HG02678 (cell line): ENCODE data around the gene LRRC8A.
A peak's percentile ranks its signal among the peaks of the same experiment; 100 is the strongest.
"Not testable (repeated sequence)": the region's sequence is repeated elsewhere in the genome, so short reads cannot be mapped to it uniquely, and the experiment has no call there.

Experiments used
- ATAC-seq: cut with Tn5 transposase; IDR thresholded peaks from one replicate; pipeline ENCODE4 v1.9.1; 2021; ENCODE audit warnings: mild to moderate bottlenecking, moderate library complexity; ENCODE audit not compliant: unreplicated experiment

Gene LRRC8A

DNA sequence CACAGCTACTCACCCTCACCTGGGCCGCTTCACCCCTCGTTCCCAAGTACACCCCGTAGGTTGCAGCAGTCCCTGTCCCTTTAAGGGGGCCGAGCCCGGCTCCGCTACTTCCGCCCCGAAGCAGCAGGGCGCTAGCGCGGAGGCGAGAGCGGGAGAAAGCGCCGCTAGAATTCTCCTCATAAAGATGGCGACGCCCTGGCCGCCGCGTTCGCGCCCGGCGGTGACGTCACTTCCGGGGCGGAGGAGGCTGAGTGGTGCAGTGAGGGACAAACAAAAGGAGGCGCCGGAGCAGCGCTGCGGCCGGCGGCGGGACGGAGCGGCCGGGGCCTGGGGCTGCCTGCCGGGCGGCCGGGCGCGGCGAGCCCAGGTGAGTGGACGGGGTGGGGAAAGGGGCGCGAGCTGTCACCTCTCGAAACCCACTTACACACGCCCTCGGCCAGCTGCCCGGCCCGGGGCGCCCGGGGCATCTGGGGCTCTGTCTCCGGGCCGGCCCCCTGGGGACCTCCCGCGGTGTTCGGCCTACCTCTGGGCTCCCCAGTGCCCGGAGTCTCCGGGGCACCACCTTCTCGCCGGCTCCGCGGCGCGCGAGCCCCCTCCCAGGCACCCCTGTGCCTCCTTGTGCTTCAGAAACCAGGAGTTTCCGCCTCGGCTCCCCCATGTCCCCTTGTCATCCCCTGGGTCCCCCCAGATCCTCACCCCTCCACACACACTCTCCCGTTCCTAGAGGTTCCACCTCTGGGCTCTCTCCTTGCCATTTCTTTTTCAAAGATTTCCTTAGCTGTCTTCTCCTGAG is at the start of gene LRRC8A, which contains the start of gene KYAT1:
Gene LRRC8A (plus strand): TSS at position 250 of the 793 bp plus-strand sequence. CDS start 25,032 bp downstream, outside the sequence.
Gene KYAT1 (minus strand): TSS at position 67 of the 793 bp plus-strand sequence. CDS start 36,545 bp downstream, outside the sequence.
- peak; percentile 84 for ATAC-seq

DNA sequence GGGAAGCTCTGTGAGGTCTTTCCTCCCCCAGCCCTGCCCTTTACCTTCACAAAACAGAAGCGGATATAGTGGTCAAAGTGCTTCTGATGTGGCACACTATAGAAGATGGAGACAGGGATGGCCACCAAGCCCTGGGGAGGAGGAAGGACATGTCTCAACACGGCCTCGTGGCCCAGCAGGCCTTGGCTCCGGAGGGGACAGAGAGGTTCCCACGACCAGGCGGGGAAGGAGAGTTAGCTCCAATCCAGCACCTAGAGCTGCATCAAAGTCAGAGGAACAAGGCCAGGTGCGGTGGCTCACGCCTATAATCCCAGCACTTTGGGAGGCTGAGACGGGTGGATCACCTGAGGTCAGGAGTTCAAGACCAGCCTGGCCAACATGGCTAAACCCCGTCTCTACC is 48.2 kb upstream of the LRRC8A start:
- no peak for ATAC-seq

DNA sequence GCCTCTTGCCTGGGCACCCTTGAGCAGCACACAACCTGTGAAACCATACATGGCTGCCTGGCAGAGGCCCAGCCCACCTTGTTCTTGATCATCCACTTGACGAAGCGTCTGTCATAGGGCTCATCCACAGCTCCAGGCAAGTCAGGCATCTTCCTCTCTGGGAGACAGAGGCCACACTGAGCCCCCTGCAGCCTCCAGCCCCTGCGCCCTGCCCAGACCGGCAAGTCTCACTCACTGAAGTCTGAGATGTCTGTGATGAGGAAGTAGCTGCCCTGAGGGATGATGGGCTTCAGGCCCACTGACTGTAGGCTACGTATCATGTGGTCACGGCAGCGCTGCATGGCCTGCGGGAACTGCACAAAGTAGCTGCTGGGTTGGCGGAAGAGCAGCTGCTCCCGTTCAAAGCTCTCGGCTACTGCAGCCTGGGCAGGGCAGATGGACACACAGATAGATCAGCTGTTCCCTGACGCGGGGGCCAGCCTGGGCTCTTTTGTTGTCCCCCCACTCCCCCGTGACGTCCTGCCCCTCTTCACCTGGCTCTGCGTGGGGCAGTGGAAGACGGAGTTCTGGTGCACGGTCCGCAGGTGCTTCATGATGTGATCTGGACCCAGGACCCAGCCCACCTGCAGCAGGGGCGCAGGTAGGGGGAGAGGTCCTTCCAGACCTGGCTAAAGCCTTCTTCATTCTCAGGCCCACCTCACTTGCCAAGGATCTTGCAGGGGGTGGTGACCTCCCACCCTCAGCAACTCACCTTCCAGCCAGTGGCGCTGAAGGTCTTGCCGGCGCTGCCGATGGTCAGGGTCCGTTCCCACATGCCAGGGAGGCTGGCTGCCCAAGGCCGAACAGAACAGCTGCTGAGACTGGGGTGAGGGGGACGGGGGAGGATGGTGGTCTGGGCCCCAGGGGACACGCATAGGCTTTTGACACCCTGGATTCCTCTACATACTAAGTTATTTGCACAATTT is 46.4 kb upstream of the LRRC8A start:
- no peak for ATAC-seq

DNA sequence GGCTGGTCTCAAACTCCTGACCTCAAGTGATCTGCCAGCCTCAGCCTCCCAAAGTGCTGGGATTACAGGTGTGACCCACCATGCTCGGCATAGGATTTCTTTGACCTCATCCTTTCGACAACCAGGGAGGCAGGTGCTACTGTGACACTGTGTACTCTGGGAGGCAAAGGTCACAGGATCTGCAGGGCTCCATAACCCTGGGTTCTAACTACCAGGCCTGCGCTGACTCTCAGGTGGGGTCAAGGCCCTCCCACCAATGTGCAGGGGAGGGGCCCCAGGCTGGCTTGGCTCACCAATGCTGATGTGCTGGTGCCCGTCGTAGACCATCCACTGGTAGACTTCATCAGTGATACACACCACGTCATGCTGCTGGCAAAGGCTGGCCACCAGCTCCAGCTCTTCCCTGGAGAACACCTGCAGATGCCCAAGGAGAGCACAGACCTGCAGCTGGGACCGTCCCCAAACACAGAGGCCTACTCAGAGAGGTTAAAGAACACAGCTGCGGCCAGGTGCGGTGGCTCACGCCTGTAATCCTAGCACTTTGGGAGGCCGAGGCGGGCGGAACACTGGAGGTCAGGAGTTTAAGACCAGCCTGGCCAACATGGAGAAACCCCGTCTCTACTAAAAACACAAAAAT is 45.3 kb upstream of the LRRC8A start:
- no peak for ATAC-seq

DNA sequence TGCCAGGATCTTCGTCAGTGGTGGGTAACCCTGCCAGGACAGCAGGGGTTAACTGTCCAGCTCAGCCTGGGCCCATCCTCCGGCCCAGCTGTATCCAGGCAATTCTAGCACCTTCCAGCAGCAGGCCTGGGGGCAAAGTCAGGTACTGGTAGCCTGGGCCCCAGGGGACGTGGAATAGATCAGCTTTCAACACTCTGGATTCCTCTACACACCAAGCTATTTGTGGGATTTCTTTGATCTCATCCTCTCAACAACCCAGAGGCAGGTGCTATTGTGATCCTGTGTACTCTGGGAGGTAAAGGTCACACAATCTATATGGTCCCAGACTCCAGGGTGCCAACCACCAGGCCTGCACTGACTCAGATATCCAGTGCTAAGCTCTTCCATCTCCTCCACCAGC is 43.6 kb upstream of the LRRC8A start:
- ATAC-seq: no peak

DNA sequence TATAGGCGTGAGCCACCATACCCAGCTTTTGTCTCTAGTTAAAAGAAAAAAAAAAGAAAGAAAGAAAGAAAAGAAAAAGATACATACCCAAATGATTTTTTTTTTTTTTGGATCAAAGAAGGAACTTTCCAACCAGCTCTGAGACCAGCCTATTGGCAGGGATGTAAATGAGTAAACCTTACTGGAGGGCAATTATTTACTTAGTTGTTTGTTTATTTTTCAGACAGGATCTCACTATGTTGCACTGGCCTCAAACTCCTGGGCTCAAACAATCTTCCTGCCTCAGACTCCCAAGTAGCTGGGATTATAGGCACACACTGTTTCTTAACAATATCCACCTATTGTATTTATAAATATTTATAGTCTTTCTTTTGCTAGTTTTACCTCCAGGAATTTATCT is 41.4 kb upstream of the LRRC8A start:
- ATAC-seq: no peak

DNA sequence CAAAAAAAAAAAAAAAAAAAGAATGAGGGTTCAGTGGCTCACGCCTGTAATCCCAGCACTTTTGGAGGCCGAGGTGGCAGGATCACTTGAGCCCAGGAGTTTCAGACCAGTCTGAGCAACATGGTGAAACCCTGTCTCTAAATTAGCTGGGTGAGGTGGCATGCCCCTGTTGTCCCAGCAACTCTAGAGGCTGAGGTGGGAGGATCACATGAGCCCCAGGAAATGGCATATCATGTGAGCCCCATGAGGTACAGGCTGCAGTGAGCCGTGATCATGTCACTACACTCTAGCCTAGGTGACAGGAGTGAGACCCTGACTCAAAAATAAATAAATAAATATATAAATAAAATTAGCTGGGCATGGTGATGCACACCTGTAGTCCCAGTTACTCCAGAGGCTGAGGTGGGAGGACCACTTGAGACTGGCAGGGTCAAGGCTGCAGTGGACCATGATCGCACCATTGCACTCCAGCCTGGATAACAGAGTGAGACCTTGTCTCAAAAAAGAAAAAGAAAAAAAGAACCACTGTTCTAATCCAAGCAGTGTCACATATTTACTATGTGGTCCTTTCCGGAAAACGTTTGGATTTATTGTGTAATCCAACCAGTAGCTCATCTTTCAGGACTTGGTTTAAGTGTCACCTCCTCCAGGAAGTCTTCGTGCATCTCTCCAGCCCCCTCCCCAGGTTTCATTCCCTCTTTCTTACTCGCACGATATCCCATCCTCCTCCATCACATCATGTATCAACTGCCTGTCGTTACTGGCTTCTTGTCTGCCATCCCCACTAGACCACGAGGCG is 40.0 kb upstream of the LRRC8A start:
- ATAC-seq: no peak

DNA sequence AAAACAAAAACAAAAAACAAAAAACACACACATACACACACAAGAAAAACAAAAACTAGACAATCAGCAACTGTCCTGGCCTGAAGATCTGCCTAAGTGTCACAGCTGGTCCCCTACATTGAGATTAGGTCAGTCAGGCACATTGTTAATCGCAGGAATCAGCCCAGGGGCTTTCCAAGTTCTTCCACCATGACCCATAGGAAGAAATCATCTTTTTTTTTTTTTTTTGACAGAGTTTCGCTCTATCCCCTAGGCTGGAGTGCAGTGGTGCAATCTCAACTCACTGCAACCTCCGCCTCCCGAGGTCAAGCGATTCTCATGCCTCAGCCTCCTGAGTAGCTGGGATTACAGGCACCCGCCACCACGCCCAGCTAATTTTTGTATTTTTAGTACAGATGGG is 38.8 kb upstream of the LRRC8A start:
- ATAC-seq: not testable (repeated sequence)

DNA sequence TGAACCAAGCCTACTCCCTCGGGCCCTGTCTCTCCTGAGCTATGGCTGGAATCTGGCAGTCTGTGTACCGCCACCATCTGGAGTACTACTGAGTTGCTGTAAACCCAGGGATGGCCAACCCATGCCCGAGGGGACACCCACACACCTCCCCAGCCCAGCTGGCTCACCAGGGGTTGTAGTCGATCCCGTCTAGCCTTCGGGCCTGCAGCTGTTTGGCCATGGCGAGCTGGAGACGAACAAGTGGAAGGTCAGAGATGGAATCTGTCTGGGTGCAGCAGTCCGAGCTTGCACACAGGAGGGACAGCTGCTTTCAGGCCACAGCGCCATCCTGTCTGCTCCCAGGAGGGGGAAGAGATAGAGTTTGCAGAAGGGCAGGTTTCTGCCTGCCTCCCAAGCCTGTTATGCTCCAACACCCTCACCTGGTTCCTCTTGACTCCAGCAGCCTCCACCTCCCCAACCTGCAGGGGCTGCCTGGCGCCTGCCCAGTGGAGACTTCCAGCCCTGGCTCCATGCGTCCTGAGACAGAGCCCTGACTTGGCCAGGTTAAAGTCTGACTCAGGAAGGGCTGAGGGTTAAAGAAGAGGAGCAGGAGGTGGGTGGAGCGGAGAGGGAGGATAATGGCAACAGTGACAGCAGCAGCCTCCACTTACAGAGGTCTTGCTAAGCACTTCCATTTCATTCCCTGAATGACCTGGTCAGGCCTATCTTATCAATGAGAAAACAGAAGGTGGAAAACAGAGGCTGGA is 36.6 kb upstream of the LRRC8A start:
- ATAC-seq: no peak

DNA sequence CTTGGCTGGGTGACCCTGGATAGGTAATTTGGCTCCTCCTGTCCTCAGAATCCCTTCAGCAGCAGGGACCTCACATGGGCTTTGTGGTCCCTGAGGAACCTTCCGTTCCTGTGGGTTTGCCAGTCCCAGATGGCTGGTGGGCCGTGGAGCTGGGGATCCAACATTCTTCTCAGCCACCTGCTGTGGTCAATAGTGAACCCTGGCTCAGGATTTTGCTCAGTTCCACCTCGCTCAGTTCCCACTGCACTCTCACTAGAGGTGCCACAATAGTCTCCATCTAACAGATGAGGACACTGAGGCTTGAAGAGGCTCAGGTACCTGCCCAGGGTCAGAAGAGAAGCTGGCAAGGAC is 35.3 kb upstream of the LRRC8A start:
- ATAC-seq: no peak

DNA sequence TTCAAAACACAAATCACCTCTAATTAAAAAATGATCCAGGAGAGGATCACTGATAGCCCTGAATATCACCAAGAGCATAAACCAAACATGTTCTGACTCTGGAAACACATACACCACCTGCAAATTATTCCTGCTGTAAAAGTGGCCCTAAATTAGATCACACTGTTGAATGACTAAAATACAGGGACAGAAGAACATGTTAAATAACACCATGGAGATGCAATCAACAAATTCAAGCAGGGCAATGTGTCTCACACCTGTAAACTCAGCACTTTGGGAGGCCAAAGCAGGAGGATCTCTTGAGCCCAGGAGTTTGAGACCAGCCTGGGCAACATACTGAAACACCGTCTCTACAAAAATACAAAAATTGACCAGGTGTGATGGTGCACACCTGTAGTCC is 34.1 kb upstream of the LRRC8A start:
- no peak for ATAC-seq

DNA sequence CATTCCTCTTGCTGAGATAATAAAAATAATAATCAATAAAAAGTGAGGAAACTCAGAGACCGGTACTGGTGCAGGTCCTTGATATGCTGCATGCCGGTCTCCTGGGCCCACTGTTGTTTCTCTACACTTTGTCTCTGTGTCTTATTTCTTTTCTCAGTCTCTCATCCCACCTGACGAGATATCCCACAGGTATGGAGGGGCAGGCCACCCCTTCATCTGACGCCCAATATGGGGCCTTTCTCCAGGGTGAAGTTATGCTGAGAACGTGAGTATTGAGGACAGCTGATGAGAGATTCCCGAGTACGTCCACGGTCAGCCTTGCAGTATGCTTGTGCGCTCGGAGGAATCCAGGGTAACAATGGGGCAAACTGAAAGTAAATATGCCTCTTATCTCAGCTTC is 30.9 kb upstream of the LRRC8A start:
- not testable (repeated sequence) for ATAC-seq

DNA sequence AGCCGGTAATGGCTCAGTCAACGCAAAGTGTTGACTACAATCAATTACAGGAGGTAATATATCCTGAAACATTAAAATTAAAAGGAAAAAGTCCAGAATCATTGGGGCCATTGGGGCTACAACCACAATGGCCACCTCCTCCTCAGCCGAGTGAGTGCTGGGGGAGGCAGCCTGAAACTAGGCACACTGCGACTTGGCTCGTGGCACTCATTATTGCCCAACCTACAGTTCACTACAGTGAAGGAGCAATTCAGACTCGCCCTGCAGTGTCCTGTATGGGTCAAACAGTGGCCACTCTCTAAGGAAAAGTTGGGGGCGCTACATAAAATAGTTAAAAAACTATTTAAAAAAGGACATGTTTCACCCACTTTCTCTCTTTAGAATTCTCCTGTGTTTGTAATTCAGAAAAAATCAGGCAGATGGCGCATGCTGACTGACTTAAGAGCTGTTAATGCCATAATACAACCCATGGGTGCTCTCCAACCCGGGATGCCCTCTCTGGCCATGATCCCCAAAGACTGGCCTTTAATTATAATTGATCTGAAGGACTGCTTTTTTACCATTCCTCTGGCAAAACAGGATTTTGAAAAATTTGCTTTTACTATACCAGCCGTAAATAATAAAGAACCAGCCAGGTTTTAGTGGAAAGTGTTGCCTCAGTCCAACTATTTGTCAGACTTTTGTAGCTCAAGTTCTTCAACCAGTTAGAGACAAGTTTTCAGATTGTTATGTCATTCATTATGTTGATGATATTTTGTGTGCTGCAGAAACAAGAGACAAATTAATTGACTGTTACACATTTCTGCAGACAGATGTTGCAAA is 29.9 kb upstream of the LRRC8A start:
- not testable (repeated sequence) for ATAC-seq

DNA sequence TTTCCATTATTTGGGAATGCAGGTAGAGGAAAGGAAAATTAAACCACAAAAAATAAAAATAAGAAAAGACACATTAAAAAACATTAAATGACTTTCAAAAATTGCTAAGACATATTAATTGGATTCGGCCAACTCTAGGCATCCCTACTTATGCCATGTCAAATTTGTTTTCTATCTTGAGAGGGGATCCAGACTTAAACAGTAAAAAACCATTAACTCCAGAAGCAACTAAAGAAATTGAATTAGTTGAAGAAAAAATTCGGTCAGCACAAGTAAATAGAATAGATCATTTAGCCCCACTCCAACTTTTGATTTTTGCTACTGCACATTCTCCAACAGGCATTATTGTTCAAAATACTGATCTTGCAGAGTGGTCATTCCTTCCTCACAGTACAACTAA is 29.3 kb upstream of the LRRC8A start:
- not testable (repeated sequence) for ATAC-seq

DNA sequence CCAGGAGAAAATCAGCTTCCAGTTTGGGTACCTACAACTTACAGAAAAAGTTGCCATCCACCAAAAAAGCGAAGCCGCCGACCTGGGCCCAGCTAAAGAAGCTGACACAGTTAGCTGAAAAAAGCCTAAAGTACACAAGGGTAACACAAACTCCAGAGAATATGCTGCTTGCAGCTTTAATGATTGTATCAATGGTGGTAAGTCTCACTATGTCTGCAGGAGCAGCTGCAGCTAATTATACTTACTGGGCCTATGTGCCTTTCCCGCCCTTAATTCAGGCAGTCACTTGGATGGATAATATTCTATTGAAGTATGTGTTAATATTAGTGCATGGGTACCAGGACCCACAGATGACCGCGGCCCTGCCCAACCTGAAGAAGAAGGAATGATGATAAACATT is 27.5 kb upstream of the LRRC8A start:
- not testable (repeated sequence) for ATAC-seq

DNA sequence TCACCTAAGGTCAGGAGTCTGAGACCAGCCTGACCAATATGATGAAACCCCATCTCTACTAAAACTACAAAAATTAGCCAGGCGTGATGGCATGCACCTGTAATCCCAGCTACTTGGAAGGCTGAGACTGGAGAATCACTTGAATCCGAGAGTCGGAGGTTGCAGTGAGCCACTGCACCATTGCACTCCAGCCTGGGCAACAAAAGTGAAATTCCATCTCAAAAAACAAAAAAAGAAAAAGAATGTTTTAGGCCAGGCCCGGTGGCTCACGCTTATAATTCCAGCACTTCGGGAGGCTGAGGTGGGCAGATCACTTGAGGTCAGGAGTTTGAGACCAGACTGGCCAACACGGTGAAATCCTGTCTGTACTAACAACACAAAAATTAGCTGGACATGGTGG is 23.5 kb upstream of the LRRC8A start:
- ATAC-seq: not testable (repeated sequence)

DNA sequence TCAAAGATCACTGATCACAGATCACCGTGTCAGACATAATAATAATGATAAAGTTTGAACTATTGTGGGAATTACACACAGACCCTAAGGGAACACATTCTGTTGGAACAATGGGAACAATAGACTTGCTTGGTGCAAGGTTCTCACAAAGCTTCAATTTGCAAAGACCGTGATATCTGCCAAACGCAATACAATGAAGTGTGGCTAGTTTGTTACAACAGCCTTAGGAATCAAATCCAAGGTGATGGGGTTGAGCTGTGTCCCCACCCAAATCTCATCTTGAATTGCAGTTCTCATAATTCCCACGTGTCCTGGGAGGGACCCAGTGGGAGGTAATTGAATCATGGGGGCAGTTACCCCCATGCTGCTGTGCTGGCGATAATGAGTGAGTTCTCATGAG is 21.0 kb upstream of the LRRC8A start:
- ATAC-seq: no peak

DNA sequence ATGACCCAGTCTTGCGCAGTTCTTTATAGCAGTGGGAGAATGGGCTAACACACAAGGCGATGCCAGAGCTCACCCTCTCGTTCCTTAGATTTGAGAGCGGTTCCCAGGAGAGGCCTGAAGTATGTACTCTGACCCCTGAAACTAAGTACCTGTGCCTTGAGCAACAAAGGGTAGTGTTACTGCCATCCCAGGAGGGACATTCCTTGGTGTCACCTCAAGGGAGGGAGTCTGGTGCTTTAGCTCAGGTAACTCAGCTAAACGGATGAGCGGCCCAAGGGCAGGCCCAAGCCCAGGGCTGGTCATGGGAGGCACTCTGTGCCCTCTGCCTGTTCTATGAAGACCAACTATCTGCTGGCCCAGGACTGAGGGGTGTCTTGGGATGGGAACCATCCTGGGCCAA is 20.4 kb upstream of the LRRC8A start:
- no peak for ATAC-seq

DNA sequence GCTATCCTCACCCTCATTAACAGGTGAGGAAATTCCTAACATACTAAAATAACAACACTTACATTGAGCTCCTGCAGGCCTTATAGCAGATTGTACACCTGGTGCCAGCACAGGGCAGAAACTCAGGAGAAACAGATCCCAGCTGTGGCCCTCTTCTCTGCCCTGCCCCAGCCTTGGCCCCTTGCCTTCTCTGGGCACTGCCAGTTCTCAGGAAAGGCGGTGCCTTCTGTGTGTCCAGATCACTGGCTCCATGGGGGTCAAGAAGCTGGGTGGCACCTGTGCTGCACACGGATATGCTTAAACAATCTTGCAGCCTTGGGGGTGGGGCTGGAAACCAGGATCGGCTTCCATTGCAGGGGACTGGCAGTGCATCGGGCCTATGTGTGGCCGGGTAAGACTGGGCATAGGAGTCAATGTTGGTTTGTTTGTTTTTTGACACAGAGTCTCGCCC is 19.5 kb upstream of the LRRC8A start:
- ATAC-seq: no peak
